ENCODE results near the gene PTOV1.

Gene PTOV1

GRCh38 chr19:49837009-49837310 lies 14.0 kb upstream of the PTOV1 start:
- TF ChIP-seq CTCF (IDR thresholded peaks at IDR 0.05; ENCODE audit: insufficient read depth, low read depth, low read length, missing control alignments) = no peak
- no peak for DNase-seq (ENCODE audit: low read depth)
- H3K4me3 ChIP-seq (ENCODE audit: low read depth, low read length) = no peak overlapping the region

- no peak overlapping the region for H3K4me3 ChIP-seq (ENCODE audit: low read depth, low read length)
- no peak for DNase-seq (ENCODE audit: low read depth)
- no peak for TF ChIP-seq CTCF (IDR thresholded peaks at IDR 0.05; ENCODE audit: insufficient read depth, low read depth, low read length, missing control alignments)
Measured at GRCh38 chr19:49837425-49837824, 13.5 kb upstream of the PTOV1 start.

- H3K4me3 ChIP-seq (ENCODE audit: low read depth, low read length) = no peak overlapping the region
- no peak for DNase-seq (ENCODE audit: low read depth)
- no peak for TF ChIP-seq CTCF (IDR thresholded peaks at IDR 0.05; ENCODE audit: insufficient read depth, low read depth, low read length, missing control alignments)
Measured at GRCh38 chr19:49838885-49839588, 11.9 kb upstream of the PTOV1 start.

GRCh38 chr19:49839713-49840112 lies 11.2 kb upstream of the PTOV1 start:
- TF ChIP-seq CTCF (IDR thresholded peaks at IDR 0.05; ENCODE audit: insufficient read depth, low read depth, low read length, missing control alignments) = no peak
- no peak overlapping the region for H3K4me3 ChIP-seq (ENCODE audit: low read depth, low read length)
- DNase-seq (ENCODE audit: low read depth) = no peak

- no peak for TF ChIP-seq CTCF (IDR thresholded peaks at IDR 0.05; ENCODE audit: insufficient read depth, low read depth, low read length, missing control alignments)
- no peak for DNase-seq (ENCODE audit: low read depth)
- H3K4me3 ChIP-seq (ENCODE audit: low read depth, low read length) = no peak overlapping the region
Measured at GRCh38 chr19:49840321-49840720, 10.6 kb upstream of the PTOV1 start.

GRCh38 chr19:49840736-49841249 lies 10.2 kb upstream of the PTOV1 start:
- H3K4me3 ChIP-seq (ENCODE audit: low read depth, low read length) = no peak overlapping the region
- DNase-seq (ENCODE audit: low read depth) = no peak
- TF ChIP-seq CTCF (IDR thresholded peaks at IDR 0.05; ENCODE audit: insufficient read depth, low read depth, low read length, missing control alignments) = no peak

- H3K4me3 ChIP-seq (ENCODE audit: low read depth, low read length) = no peak overlapping the region
- no peak for TF ChIP-seq CTCF (IDR thresholded peaks at IDR 0.05; ENCODE audit: insufficient read depth, low read depth, low read length, missing control alignments)
Measured at GRCh38 chr19:49843265-49843664, 7.7 kb upstream of the PTOV1 start.

More at GRCh38 chr19:49843265-49843664, 7.7 kb upstream of the PTOV1 start:
- DNase-seq (ENCODE audit: low read depth) = peak; percentile 68

All from GM12865 (cell line).